ENCODE results near the gene LANCL2. TPM values are rescaled to one million over a fixed set of nuclear protein-coding genes. Genes with fewer than 3 reads are reported as not detected.

Gene LANCL2
- 11.4 to 16.5 TPM (median 13.9 TPM) in 5 replicates for total RNA-seq (2022; extraction: Qiagen RNA extraction)

GRCh38 chr7:55365205-55365674 is at the start of gene LANCL2:
LANCL2 (plus strand) TSS chr7:55365337; CDS start chr7:55366026, 689 bp downstream.

Other genes starting within 250 kb of the LANCL2 start
- 84.2 to 95.7 TPM (median 90.0 TPM) in 5 replicates for gene VOPP1, start 207.2 kb downstream of the LANCL2 start, total RNA-seq (2022; extraction: Qiagen RNA extraction)